HepG2 (cell line): ENCODE results near the gene SLX9. TPM values are rescaled to one million over a fixed set of nuclear protein-coding genes. Genes with fewer than 3 reads are reported as not detected.

Experiments
- ATAC-seq: fragments of 200-7000 bp; cut with Tn5 transposase; 3 replicates; pipeline ENCODE4 v1.9.1; 2020; ENCODE audit warnings: mild to moderate bottlenecking, moderate library complexity
- BruUV-seq: library from RNA; stranded (reverse); fragments of 400-500 nt; replicated peaks from 2 replicates; lab custom pipeline; 2021; lab: Mats Ljungman, UMichigan
- CTCF ChIA-PET: fragments of 300-600 bp; formaldehyde crosslinking; extraction: SDS; loops from one replicate; lab custom pipeline; 2021; ENCODE audit warnings: low total read pairs, inconsistent platforms, low intra/inter-chr PET ratio; lab: Yijun Ruan, JAX
- POLR2A ChIA-PET: fragments of 350-600 bp; sonication (Branson Sonifier 250); formaldehyde crosslinking; loops from one replicate; lab custom pipeline; 2020; ENCODE audit warnings: antibody characterized with exemption, inconsistent platforms; lab: Yijun Ruan, JAX
- DNase-seq: peaks from one replicate; pipeline ENCODE4 v3.0.0-alpha.2; 2015; ENCODE audit warnings: low spot score
- FAIRE-seq: peaks from 3 replicates; lab custom pipeline; 2011; peaks lifted over from hg19 to GRCh38; lab: Jason Lieb, UNC
- H2AFZ ChIP-seq: one replicate; pipeline ENCODE4 v1.6.1; 2011; ENCODE audit warnings: low read length, inconsistent platforms
- H3K27ac ChIP-seq: fragments of 300-600 bp; 3 replicates; pipeline ENCODE4 v1.8.0; 2011; ENCODE audit warnings: mixed run types, mild to moderate bottlenecking, mixed read lengths, low read length, inconsistent platforms; ENCODE audit not compliant: insufficient read depth; ENCODE audit errors: extremely low read length
- H3K27me3 ChIP-seq, 2 experiments: fragments of 200-600 bp in 1 of 2; 2 replicates in 1 of 2; 3 replicates in 1 of 2; pipeline versions ENCODE4 v1.6.0 to v1.8.0; 2011; ENCODE audit warnings: low read length in 2 of 2, mild to moderate bottlenecking in 2 of 2, moderate library complexity in 2 of 2, inconsistent platforms in 1 of 2; ENCODE audit not compliant: insufficient read depth in 2 of 2, control insufficient read depth in 1 of 2
- H3K36me3 ChIP-seq, 2 experiments: fragments of 200-600 bp in 1 of 2; replicated peaks in 1 of 2; 2 replicates in 1 of 2; 3 replicates in 1 of 2; pipeline versions ENCODE4 v1.5.1 to v1.8.0; 2011; ENCODE audit warnings: low read length in 2 of 2, inconsistent platforms in 1 of 2; ENCODE audit not compliant: insufficient read depth in 2 of 2, control insufficient read depth in 1 of 2
- H3K4me1 ChIP-seq: 2 replicates; pipeline ENCODE4 v1.5.1; 2012; ENCODE audit warnings: low read length, inconsistent platforms; ENCODE audit not compliant: insufficient read depth
- H3K4me2 ChIP-seq: 2 replicates; pipeline ENCODE4 v1.6.0; 2011; ENCODE audit warnings: low read depth, low read length, inconsistent platforms
- H3K4me3 ChIP-seq, 3 experiments: fragments of 200-600 bp in 1 of 3; sonication (generic), shearing (Covaris generic) in 1 of 3; replicated peaks in 1 of 3; 2 replicates each; pipeline ENCODE4 v1.5.1; 2011 to 2016; ENCODE audit warnings: low read length in 3 of 3, inconsistent platforms in 2 of 3, low read depth in 2 of 3, mild to moderate bottlenecking in 2 of 3, control low read depth in 1 of 3, mixed read lengths in 1 of 3; ENCODE audit not compliant: insufficient read depth in 1 of 3
- H3K79me2 ChIP-seq: one replicate; pipeline ENCODE4 v1.6.1; 2011; ENCODE audit warnings: low read length, inconsistent platforms; ENCODE audit not compliant: insufficient read depth
- H3K9ac ChIP-seq: 2 replicates; pipeline ENCODE4 v1.6.0; 2011; ENCODE audit warnings: mild to moderate bottlenecking, low read depth, low read length, inconsistent platforms; ENCODE audit not compliant: insufficient read depth
- H3K9me3 ChIP-seq: 2 replicates; pipeline ENCODE4 v1.5.1; 2012; ENCODE audit warnings: mild to moderate bottlenecking, low read length
- H4K20me1 ChIP-seq: 2 replicates; pipeline ENCODE4 v1.6.0; 2011; ENCODE audit warnings: inconsistent platforms, mild to moderate bottlenecking, low read length, moderate library complexity; ENCODE audit not compliant: insufficient read depth
- RFX3 ChIP-seq: IDR thresholded peaks from 2 replicates; pipeline ENCODE4 v1.6.1; 2016; ENCODE audit warnings: missing biosample characterization, missing genetic modification reagents
- RFXAP ChIP-seq: sonication (generic); formaldehyde crosslinking; IDR thresholded peaks from 2 replicates; pipeline ENCODE4 v1.4.0; 2020; ENCODE audit warnings: missing genetic modification reagents, borderline replicate concordance
- SALL1 ChIP-seq: sonication (generic); formaldehyde crosslinking; IDR thresholded peaks from 2 replicates; pipeline ENCODE4 v1.8.0; 2022; ENCODE audit warnings: mild to moderate bottlenecking, missing genetic modification reagents
- ZNF121 ChIP-seq: sonication (generic); formaldehyde crosslinking; IDR thresholded peaks from 2 replicates; pipeline ENCODE4 v1.5.0; 2020; ENCODE audit warnings: mild to moderate bottlenecking, missing genetic modification reagents
- ZNF543 ChIP-seq: sonication (generic); formaldehyde crosslinking; IDR thresholded peaks from 2 replicates; pipeline ENCODE4 v1.4.0; 2020; ENCODE audit warnings: mild to moderate bottlenecking, missing genetic modification reagents
- ZNF7 ChIP-seq: IDR thresholded peaks from 2 replicates; pipeline ENCODE4 v1.6.1; 2016; ENCODE audit warnings: missing biosample characterization, missing genetic modification reagents
- ZSCAN25 ChIP-seq: sonication (generic); formaldehyde crosslinking; IDR thresholded peaks from 2 replicates; pipeline ENCODE4 v1.8.0; 2022; ENCODE audit warnings: mild to moderate bottlenecking, missing genetic modification reagents
- WGBS: methylation state at CpG from one replicate; pipeline ENCODE4 v1.1.6; 2017; ENCODE audit warnings: low lambda C conversion rate; 5-methylcytosine and 5-hydroxymethylcytosine counted together
- in situ Hi-C: cut with HindIII; loops from 2 replicates; pipeline ENCODE4 v1.10.0; 2017; ENCODE audit warnings: low pct_unique_long_range_greater_than_20kb; ENCODE audit not compliant: extremely low pct_ligation_motif_present
- intact Hi-C: fragments of 100-400 bp; cut with micrococcal nuclease; formaldehyde crosslinking; loops from one replicate; pipeline ENCODE4 v1.10.0; 2022; ENCODE audit not compliant: unreplicated experiment
- polyA plus RNA-seq, 8 experiments: library from polyadenylated mRNA; depleted of rRNA in 3 of 8; stranded (reverse) in 7 of 8; unstranded in 1 of 8; fragments of >200 nt; fragmentation: Illumina TruSeq in 4 of 8; extraction: Trizol in 4 of 8; gene quantifications; 2 replicates each; pipeline versions ENCODE4 v1.2.1 to v1.2.3, GENCODE V29; 2011 to 2016; ENCODE audit warnings: low read depth in 4 of 8, missing spikeins in 1 of 8, mixed read lengths in 1 of 8; ENCODE audit not compliant: insufficient read depth in 1 of 8
- total RNA-seq, 5 experiments: library from RNA; depleted of rRNA; stranded (reverse); fragments of >200 nt; fragmentation: Illumina TruSeq; extraction: Trizol; gene quantifications; 2 replicates each; pipeline ENCODE4 v1.2.3, GENCODE V29; 2016; ENCODE audit warnings: low read depth in 1 of 5
- TF ChIP-seq, protein P1 (sequence below): sonication (generic); formaldehyde crosslinking; IDR thresholded peaks from 2 replicates; pipeline ENCODE4 v1.5.0; 2020; ENCODE audit warnings: mild to moderate bottlenecking, missing genetic modification reagents
- TF ChIP-seq, protein P2 (sequence below): fragments of 450-650 bp; IDR thresholded peaks from 2 replicates; pipeline ENCODE4 v1.6.1; 2016

Gene SLX9
- total and polyA plus RNA-seq, 2 of the 13 experiments (the other 11 are each of a cell fraction or from before 2014, with no cell fraction given): 21.0 to 47.1 TPM

DNA sequence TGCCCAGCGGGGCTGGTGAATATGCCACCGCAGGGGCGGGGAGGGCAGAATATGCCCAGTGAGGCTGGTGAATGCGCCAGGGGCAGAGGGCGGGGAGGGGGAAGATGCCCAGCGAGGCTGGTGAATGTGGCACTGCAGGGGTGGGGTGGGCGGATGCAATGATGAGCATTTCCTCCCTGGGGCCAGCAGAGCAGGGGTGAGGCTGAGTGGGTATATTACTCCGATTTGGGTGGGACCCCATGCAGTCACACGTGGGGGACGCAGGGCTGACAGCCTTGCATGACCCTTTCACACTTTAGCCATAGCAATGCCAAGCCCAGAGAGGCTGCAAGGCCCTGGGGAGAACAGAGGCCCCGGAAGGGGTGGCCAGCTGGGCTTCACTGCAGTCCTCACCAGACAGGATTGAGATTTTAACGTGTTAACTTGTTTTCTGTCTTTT is 9.3 kb upstream of the SLX9 start:
- no peaks in the 10 kb centered on the region for H3K36me3 ChIP-seq
- peak overlapping the region; percentile 56; the same call in 1 of the 2 replicates for H3K4me2 ChIP-seq
- CTCF ChIA-PET: no interaction called here
- no peak overlapping the region for H2AFZ ChIP-seq
- H3K4me1 ChIP-seq: peaks cover 89% of the 10 kb centered on the region
- TF ChIP-seq ZSCAN25: peak; percentile 89
- TF ChIP-seq, protein P1, sequence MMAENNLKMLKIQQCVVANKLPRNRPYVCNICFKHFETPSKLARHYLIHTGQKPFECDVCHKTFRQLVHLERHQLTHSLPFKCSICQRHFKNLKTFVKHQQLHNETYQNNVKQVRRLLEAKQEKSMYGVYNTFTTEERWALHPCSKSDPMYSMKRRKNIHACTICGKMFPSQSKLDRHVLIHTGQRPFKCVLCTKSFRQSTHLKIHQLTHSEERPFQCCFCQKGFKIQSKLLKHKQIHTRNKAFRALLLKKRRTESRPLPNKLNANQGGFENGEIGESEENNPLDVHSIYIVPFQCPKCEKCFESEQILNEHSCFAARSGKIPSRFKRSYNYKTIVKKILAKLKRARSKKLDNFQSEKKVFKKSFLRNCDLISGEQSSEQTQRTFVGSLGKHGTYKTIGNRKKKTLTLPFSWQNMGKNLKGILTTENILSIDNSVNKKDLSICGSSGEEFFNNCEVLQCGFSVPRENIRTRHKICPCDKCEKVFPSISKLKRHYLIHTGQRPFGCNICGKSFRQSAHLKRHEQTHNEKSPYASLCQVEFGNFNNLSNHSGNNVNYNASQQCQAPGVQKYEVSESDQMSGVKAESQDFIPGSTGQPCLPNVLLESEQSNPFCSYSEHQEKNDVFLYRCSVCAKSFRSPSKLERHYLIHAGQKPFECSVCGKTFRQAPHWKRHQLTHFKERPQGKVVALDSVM (CRISPR knock-in tag): no peak
- no peak for TF ChIP-seq ZNF7
- TF ChIP-seq, protein P2, sequence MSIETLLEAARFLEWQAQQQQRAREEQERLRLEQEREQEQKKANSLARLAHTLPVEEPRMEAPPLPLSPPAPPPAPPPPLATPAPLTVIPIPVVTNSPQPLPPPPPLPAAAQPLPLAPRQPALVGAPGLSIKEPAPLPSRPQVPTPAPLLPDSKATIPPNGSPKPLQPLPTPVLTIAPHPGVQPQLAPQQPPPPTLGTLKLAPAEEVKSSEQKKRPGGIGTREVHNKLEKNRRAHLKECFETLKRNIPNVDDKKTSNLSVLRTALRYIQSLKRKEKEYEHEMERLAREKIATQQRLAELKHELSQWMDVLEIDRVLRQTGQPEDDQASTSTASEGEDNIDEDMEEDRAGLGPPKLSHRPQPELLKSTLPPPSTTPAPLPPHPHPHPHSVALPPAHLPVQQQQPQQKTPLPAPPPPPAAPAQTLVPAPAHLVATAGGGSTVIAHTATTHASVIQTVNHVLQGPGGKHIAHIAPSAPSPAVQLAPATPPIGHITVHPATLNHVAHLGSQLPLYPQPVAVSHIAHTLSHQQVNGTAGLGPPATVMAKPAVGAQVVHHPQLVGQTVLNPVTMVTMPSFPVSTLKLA: no peak
- no peak for TF ChIP-seq ZNF121 (CRISPR knock-in tag)
- no peak for TF ChIP-seq ZNF543 (CRISPR knock-in tag)
- TF ChIP-seq SALL1 (CRISPR knock-in tag): no peak
- TF ChIP-seq RFXAP: no peak
- no peak for TF ChIP-seq RFX3 (CRISPR knock-in tag)
- TF ChIP-seq, all 625 proteins: peak for 1
- DNase-seq (no peak), ATAC-seq (no peak), FAIRE-seq (no peak)
- Histone ChIP-seq H3K9me3 (no peaks in the 10 kb centered on the region), H4K20me1 (no peaks in the 10 kb centered on the region), H3K27ac (no peak overlapping the region), H3K27me3 (peaks cover 1 to 4% of the 10 kb centered on the region in 2 experiments; a peak in 3 of 5 replicates), H3K79me2 (no peaks in the 10 kb centered on the region), H3K4me3 (no peak overlapping the region; a peak in 1 of 6 replicates), H3K9ac (no peak overlapping the region)
- WGBS: 64% methylated on average over 11 of the region's 12 CpGs
- POLR2A ChIA-PET: interaction anchor here (2.6 kb wide), 1 partner anchor 17 kb away, joined by 15 read pairs; no protein-coding TSS in a partner anchor
- in situ Hi-C loops: no loop called here
- BruUV-seq: no TSS peak
- intact Hi-C loops: no loop called here
